Measurements from ENCODE around the gene COL18A1. TPM values are rescaled to one million over a fixed set of nuclear protein-coding genes. Genes with fewer than 3 reads are reported as not detected.

The COL18A1 gene
- total and polyA plus RNA-seq, 9 of the 15 experiments (the other 6 are each of a cell fraction or from before 2014, with no cell fraction given), result 0.14 to 16.4 (median 2.0) TPM

GRCh38 chr21:45475004-45475685, 70.2 kb downstream of the COL18A1 start (continued):
- TF ChIP-seq, protein P1, sequence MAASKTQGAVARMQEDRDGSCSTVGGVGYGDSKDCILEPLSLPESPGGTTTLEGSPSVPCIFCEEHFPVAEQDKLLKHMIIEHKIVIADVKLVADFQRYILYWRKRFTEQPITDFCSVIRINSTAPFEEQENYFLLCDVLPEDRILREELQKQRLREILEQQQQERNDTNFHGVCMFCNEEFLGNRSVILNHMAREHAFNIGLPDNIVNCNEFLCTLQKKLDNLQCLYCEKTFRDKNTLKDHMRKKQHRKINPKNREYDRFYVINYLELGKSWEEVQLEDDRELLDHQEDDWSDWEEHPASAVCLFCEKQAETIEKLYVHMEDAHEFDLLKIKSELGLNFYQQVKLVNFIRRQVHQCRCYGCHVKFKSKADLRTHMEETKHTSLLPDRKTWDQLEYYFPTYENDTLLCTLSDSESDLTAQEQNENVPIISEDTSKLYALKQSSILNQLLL (CRISPR knock-in tag; IDR thresholded peaks at IDR 0.05; ENCODE audit: borderline replicate concordance), result no peak
- no peak for TF ChIP-seq ZNF766 (CRISPR knock-in tag; conservative IDR thresholded peaks at IDR 0.05)

DNA sequence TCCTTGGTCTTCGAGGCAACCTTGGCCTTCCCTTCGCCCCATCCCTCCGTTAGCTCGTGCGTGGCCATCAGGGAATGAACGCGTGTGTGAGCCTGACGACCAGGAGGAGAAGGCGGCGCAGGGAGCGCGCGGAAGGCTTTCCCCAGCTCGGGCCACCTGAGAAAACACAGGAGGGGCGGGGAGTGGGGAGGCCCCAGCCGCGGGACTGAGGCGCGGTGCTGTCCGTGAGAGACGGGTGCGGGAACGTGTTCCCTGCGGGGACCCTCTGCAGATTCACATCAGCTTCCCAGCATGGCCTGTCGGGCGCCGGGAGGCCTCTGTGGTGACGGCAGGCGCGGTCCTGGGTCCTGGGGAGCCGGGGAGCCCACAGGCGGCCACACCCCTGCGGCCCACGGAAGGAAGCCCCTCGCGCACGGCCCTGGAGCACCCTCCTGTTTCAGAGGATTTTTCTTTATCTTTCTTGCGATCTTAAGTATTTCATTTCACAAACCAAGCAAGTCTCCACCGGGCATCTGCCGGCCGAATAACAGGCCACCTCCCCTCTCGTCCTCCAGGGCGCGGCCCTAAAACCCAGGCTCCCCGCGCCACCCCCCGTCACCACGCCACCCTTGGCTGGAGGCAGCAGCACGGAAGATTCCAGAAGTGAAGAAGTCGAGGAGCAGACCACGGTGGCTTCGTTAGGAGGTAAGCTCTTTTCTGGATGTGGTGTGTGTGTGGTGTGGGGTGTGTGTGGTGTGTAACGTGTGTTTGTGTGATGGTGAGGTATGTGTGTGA, 71.0 kb downstream of the COL18A1 start:
- DNase-seq (ENCODE audit: extremely low read depth in 1 of 4, low spot score in 3 of 4), result no peak
- H3K36me3 ChIP-seq (ENCODE audit: control insufficient read depth, insufficient read depth, low read length), result peaks cover 10% of the 10 kb centered on the region; the same call in 2 of the 3 replicates

More for the DNA sequence above, 71.0 kb downstream of the COL18A1 start:
- Histone ChIP-seq H4K20me1 (replicated peaks; ENCODE audit: control insufficient read depth, insufficient read depth, low read length) (peaks cover 2% of the 10 kb centered on the region), H3K79me2 (ENCODE audit: control insufficient read depth, insufficient read depth, low read length) (no peaks in the 10 kb centered on the region), H3K4me3 (no peak overlapping the region), H3K9me1 (ENCODE audit: control insufficient read depth, insufficient read depth, low read length) (peaks cover 4% of the 10 kb centered on the region), H3K4me2 (ENCODE audit: insufficient read depth, low read length) (no peak overlapping the region), H3K27ac (ENCODE audit: extremely low read depth, low read depth, low read length) (no peak overlapping the region), H2AFZ (ENCODE audit: low read depth, low read length) (no peak overlapping the region), H3K4me1 (replicated peaks in 1 of 2; ENCODE audit: control insufficient read depth in 2 of 2, insufficient read depth in 2 of 2, low read length in 2 of 2) (peaks cover 10 to 81% of the 10 kb centered on the region in 2 experiments; a peak in 4 of 5 replicates), H3K27me3 (ENCODE audit: control insufficient read depth in 2 of 2, insufficient read depth in 2 of 2, low read length in 2 of 2) (no peaks in the 10 kb centered on the region; a peak in 1 of 5 replicates), H3K9me3 (replicated peaks; ENCODE audit: control insufficient read depth, insufficient read depth, low read depth, low read length) (no peaks in the 10 kb centered on the region; the same call in none of the 2 replicates), H3K9ac (ENCODE audit: insufficient read depth in 1 of 2, low read depth in 2 of 2, low read length in 2 of 2) (no peak overlapping the region)
- WGBS (ENCODE audit: insufficient coverage, low coverage, missing lambda C conversion rate), result 73% methylated on average over 31 of the region's 53 CpGs
- ChIA-PET POLR2A (interaction anchor here (0.6 to 1.1 kb wide), 2 partner anchors 119 to 226 kb away, joined by 3 read pairs; no protein-coding TSS in a partner anchor), CTCF (ENCODE audit: low intra/inter-chr PET ratio) (no interaction called here)
- FAIRE-seq (no peak), ATAC-seq (no peak)
- in situ Hi-C loops (cut with MboI) (no loop called here), intact Hi-C loops (cut with micrococcal nuclease) (loop anchor here (5.0 kb wide), 1 partner anchor 121 kb away; no protein-coding TSS in a partner anchor)
- no TSS peak for BruUV-seq (replicated peaks)
- TF ChIP-seq ZBTB33 (CRISPR knock-in tag; IDR thresholded peaks at IDR 0.05) (0 out of 2 replicates have a peak, but pooled peaks have one; percentile 25), NR2C1 (IDR thresholded peaks at IDR 0.05) (no peak), NR2C1 (tag; IDR thresholded peaks at IDR 0.05) (no peak), NR1H2 (CRISPR knock-in tag; IDR thresholded peaks at IDR 0.05) (no peak), ZNF280A (IDR thresholded peaks at IDR 0.05; ENCODE audit: low read depth, partially characterized antibody) (no peak), TARDBP (IDR thresholded peaks at IDR 0.05) (no peak), HMG20B (CRISPR knock-in tag; IDR thresholded peaks at IDR 0.05) (no peak)
- TF ChIP-seq, protein P2, sequence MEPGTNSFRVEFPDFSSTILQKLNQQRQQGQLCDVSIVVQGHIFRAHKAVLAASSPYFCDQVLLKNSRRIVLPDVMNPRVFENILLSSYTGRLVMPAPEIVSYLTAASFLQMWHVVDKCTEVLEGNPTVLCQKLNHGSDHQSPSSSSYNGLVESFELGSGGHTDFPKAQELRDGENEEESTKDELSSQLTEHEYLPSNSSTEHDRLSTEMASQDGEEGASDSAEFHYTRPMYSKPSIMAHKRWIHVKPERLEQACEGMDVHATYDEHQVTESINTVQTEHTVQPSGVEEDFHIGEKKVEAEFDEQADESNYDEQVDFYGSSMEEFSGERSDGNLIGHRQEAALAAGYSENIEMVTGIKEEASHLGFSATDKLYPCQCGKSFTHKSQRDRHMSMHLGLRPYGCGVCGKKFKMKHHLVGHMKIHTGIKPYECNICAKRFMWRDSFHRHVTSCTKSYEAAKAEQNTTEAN (CRISPR knock-in tag; IDR thresholded peaks at IDR 0.05), result no peak
